C1 segment of cervical spinal cord (tissue), 14 donors: ENCODE measurements around the gene SLC44A1.
A peak's percentile ranks its signal among the peaks of the same experiment; 100 is the strongest.

Experiments
- DNase-seq, 14 donors: peaks; one replicate each; lab custom pipeline; 2025; lab: John Stamatoyannopoulos, UW

SLC44A1 gene

GRCh38 chr9:105389796-105390195 lies 145.3 kb downstream of the SLC44A1 start:
- DNase-seq: peak in 1 of 14 donors; percentile 42

GRCh38 chr9:105390871-105391270 lies 146.4 kb downstream of the SLC44A1 start:
- peak in 1 of 14 donors; percentile 83 for DNase-seq

- DNase-seq: peak in 1 of 14 donors; percentile 46
These were observed 146.8 kb downstream of the SLC44A1 start for GRCh38 chr9:105391288-105391687.

GRCh38 chr9:105392531-105392930 lies 148.1 kb downstream of the SLC44A1 start:
- no peak for DNase-seq

GRCh38 chr9:105393576-105394344 lies 149.3 kb downstream of the SLC44A1 start:
- no peak for DNase-seq

GRCh38 chr9:105396441-105396840 lies 152.0 kb downstream of the SLC44A1 start:
- DNase-seq: no peak

- no peak for DNase-seq
These were observed 152.4 kb downstream of the SLC44A1 start for GRCh38 chr9:105396901-105397300.

- no peak for DNase-seq
These were observed 154.7 kb downstream of the SLC44A1 start for GRCh38 chr9:105399117-105399516.

- DNase-seq: no peak
These were observed 157.2 kb downstream of the SLC44A1 start for GRCh38 chr9:105401651-105402050.

GRCh38 chr9:105403552-105404248 lies 159.2 kb downstream of the SLC44A1 start:
- DNase-seq: no peak

- no peak for DNase-seq
These were observed 161.2 kb downstream of the SLC44A1 start for GRCh38 chr9:105405514-105406131.

- no peak for DNase-seq
These were observed 161.9 kb downstream of the SLC44A1 start for GRCh38 chr9:105406369-105406768.

- DNase-seq: peak in 1 of 14 donors; percentile 16
These were observed 169.1 kb downstream of the SLC44A1 start for GRCh38 chr9:105413525-105413924.

- peak in 8 of 14 donors; percentile 11 to 33 (median 27) for DNase-seq
These were observed 170.7 kb downstream of the SLC44A1 start for GRCh38 chr9:105414947-105415661.

- no peak for DNase-seq
These were observed 171.2 kb downstream of the SLC44A1 start for GRCh38 chr9:105415662-105415980.

- DNase-seq: no peak
These were observed 172.4 kb downstream of the SLC44A1 start for GRCh38 chr9:105416840-105417239.

GRCh38 chr9:105418588-105419500 lies 174.4 kb downstream of the SLC44A1 start:
- no peak for DNase-seq

GRCh38 chr9:105419816-105420597 lies 175.6 kb downstream of the SLC44A1 start:
- no peak for DNase-seq

GRCh38 chr9:105421154-105421553 lies 176.7 kb downstream of the SLC44A1 start:
- no peak for DNase-seq

- DNase-seq: no peak
These were observed 177.4 kb downstream of the SLC44A1 start for GRCh38 chr9:105421864-105422263.
